IMR-90 (cell line): ENCODE results near the gene EML4. TPM values are rescaled to one million over a fixed set of nuclear protein-coding genes. Genes with fewer than 3 reads are reported as not detected.

Experiments
- ATAC-seq: fragments of 200-7000 bp; cut with Tn5 transposase; 2 replicates; pipeline ENCODE4 v1.9.1; 2020; ENCODE audit warnings: low read depth, mild to moderate bottlenecking, moderate library complexity
- BruUV-seq: library from RNA; stranded (reverse); fragments of 400-500 nt; replicated peaks from 2 replicates; lab custom pipeline; 2021; lab: Mats Ljungman, UMichigan
- CTCF ChIA-PET: fragments of 300-600 bp; formaldehyde crosslinking; extraction: SDS; loops from one replicate; lab custom pipeline; 2021; ENCODE audit warnings: antibody characterized with exemption; lab: Yijun Ruan, JAX
- POLR2A ChIA-PET: fragments of 300-600 bp; sonication (Branson Sonifier 250); formaldehyde crosslinking; loops from one replicate; lab custom pipeline; 2022; ENCODE audit warnings: antibody characterized with exemption; ENCODE audit not compliant: unreplicated experiment; lab: Charles Lee
- DNase-seq: peaks from one replicate; pipeline ENCODE4 v3.0.0; 2013
- H2AFZ ChIP-seq: replicated peaks from 2 replicates; pipeline ENCODE3; 2013; ENCODE audit warnings: low read length, mild to moderate bottlenecking; ENCODE audit not compliant: poor library complexity
- H2AK5ac ChIP-seq: 2 replicates; pipeline ENCODE4 v1.6.1; 2013; ENCODE audit warnings: low read depth, low read length, inconsistent platforms
- H2AK9ac ChIP-seq: replicated peaks from 2 replicates; pipeline ENCODE3; 2013; ENCODE audit warnings: mild to moderate bottlenecking, low read depth, low read length, moderate library complexity; ENCODE audit not compliant: poor library complexity
- H2BK120ac ChIP-seq: 2 replicates; pipeline ENCODE4 v1.6.1; 2013; ENCODE audit warnings: low read depth, low read length, inconsistent platforms
- H2BK15ac ChIP-seq: 3 replicates; pipeline ENCODE4 v1.6.1; 2013; ENCODE audit warnings: low read depth, low read length, inconsistent platforms
- H2BK20ac ChIP-seq: 2 replicates; pipeline ENCODE4 v1.6.1; 2013; ENCODE audit warnings: low read depth, mild to moderate bottlenecking, inconsistent platforms, low read length, moderate library complexity
- H2BK5ac ChIP-seq: 2 replicates; pipeline ENCODE4 v1.6.1; 2013; ENCODE audit warnings: mild to moderate bottlenecking, low read depth, low read length, inconsistent platforms; ENCODE audit not compliant: poor library complexity, severe bottlenecking
- H3K14ac ChIP-seq: replicated peaks from 2 replicates; pipeline ENCODE4 v1.6.1; 2013; ENCODE audit warnings: low read depth, low read length, inconsistent platforms
- H3K18ac ChIP-seq: 2 replicates; pipeline ENCODE4 v1.6.1; 2013; ENCODE audit warnings: low read depth, low read length, control low read depth
- H3K23ac ChIP-seq: 2 replicates; pipeline ENCODE4 v1.6.1; 2013; ENCODE audit warnings: low read depth, low read length, inconsistent platforms
- H3K27ac ChIP-seq: 2 replicates; pipeline ENCODE4 v1.5.1; 2013; ENCODE audit warnings: mild to moderate bottlenecking, control low read depth, low read length; ENCODE audit not compliant: insufficient read depth
- H3K27me3 ChIP-seq: 2 replicates; pipeline ENCODE4 v1.6.1; 2013; ENCODE audit warnings: low read length; ENCODE audit not compliant: control insufficient read depth, insufficient read depth
- H3K36me3 ChIP-seq: 2 replicates; pipeline ENCODE4 v1.6.1; 2013; ENCODE audit warnings: low read length, mixed read lengths; ENCODE audit not compliant: control insufficient read depth, insufficient read depth
- H3K4ac ChIP-seq: 2 replicates; pipeline ENCODE4 v1.6.1; 2013; ENCODE audit warnings: low read depth, low read length, inconsistent platforms
- H3K4me1 ChIP-seq: 2 replicates; pipeline ENCODE4 v1.6.1; 2013; ENCODE audit warnings: low read length, mixed read lengths; ENCODE audit not compliant: control insufficient read depth, insufficient read depth
- H3K4me2 ChIP-seq: 2 replicates; pipeline ENCODE4 v1.6.1; 2013; ENCODE audit warnings: low read depth, mild to moderate bottlenecking, control low read depth, low read length, moderate library complexity
- H3K4me3 ChIP-seq: 2 replicates; pipeline ENCODE4 v1.5.1; 2013; ENCODE audit warnings: low read depth, mild to moderate bottlenecking, control low read depth, low read length, moderate library complexity; ENCODE audit not compliant: insufficient read depth
- H3K56ac ChIP-seq: 2 replicates; pipeline ENCODE4 v1.6.1; 2013; ENCODE audit warnings: low read length, inconsistent platforms; ENCODE audit not compliant: insufficient read depth; ENCODE audit errors: extremely low read depth
- H3K79me1 ChIP-seq, 2 experiments: 2 replicates each; pipeline ENCODE4 v1.6.1; 2013; ENCODE audit warnings: low read length in 2 of 2, inconsistent platforms in 1 of 2, low read depth in 1 of 2
- H3K9ac ChIP-seq: 2 replicates; pipeline ENCODE4 v1.6.1; 2013; ENCODE audit warnings: low read depth, low read length, control low read depth
- H3K9me1 ChIP-seq: 2 replicates; pipeline ENCODE4 v1.6.1; 2013; ENCODE audit warnings: low read length, inconsistent platforms; ENCODE audit not compliant: insufficient read depth
- H3K9me3 ChIP-seq: 2 replicates; pipeline ENCODE4 v1.6.1; 2013; ENCODE audit warnings: low read length; ENCODE audit not compliant: control insufficient read depth, insufficient read depth
- H4K20me1 ChIP-seq: 2 replicates; pipeline ENCODE4 v1.6.1; 2013; ENCODE audit warnings: low read length, inconsistent platforms; ENCODE audit not compliant: insufficient read depth
- H4K5ac ChIP-seq: 2 replicates; pipeline ENCODE4 v1.6.1; 2013; ENCODE audit warnings: mild to moderate bottlenecking, low read depth, low read length, control low read depth
- H4K8ac ChIP-seq, 2 experiments: 2 replicates each; pipeline ENCODE4 v1.6.1; 2013; ENCODE audit warnings: low read depth in 2 of 2, low read length in 2 of 2, control low read depth in 1 of 2, inconsistent platforms in 1 of 2
- H4K91ac ChIP-seq: 2 replicates; pipeline ENCODE4 v1.6.1; 2013; ENCODE audit warnings: low read depth, low read length, inconsistent platforms; ENCODE audit not compliant: insufficient read depth
- BHLHE40 ChIP-seq: fragments of 150-350 bp; IDR thresholded peaks from 2 replicates; pipeline ENCODE4 v1.6.1; 2016; ENCODE audit warnings: mild to moderate bottlenecking, low read depth, low read length
- CEBPB ChIP-seq: IDR thresholded peaks from 2 replicates; pipeline ENCODE4 v1.6.1; 2012; ENCODE audit warnings: low read depth, low read length, improper control_type of control experiment
- CHD1 ChIP-seq: IDR thresholded peaks from 2 replicates; pipeline ENCODE4 v1.6.1; 2012; ENCODE audit warnings: low read depth, low read length, improper control_type of control experiment
- MAFK ChIP-seq: IDR thresholded peaks from 2 replicates; pipeline ENCODE4 v1.6.1; 2012; ENCODE audit warnings: low read depth, low read length, improper control_type of control experiment
- MAZ ChIP-seq: IDR thresholded peaks from 2 replicates; pipeline ENCODE4 v1.6.1; 2012; ENCODE audit warnings: low read depth, mild to moderate bottlenecking, low read length, improper control_type of control experiment, moderate library complexity, borderline replicate concordance
- MXI1 ChIP-seq: IDR thresholded peaks from 2 replicates; pipeline ENCODE4 v1.6.1; 2012; ENCODE audit warnings: low read depth, mild to moderate bottlenecking, low read length, moderate library complexity, borderline replicate concordance
- POLR2A ChIP-seq: IDR thresholded peaks from 2 replicates; pipeline ENCODE4 v1.6.1; 2012; ENCODE audit warnings: mild to moderate bottlenecking, low read depth, low read length
- RCOR1 ChIP-seq: IDR thresholded peaks from 2 replicates; pipeline ENCODE4 v1.6.1; 2012; ENCODE audit warnings: mild to moderate bottlenecking, low read length, improper control_type of control experiment; ENCODE audit not compliant: insufficient replicate concordance
- RFX5 ChIP-seq: IDR thresholded peaks from 2 replicates; pipeline ENCODE4 v1.8.0; 2012; ENCODE audit warnings: low read depth, mild to moderate bottlenecking, low read length, moderate library complexity
- SMC3 ChIP-seq: fragments of 150-350 bp; IDR thresholded peaks from 2 replicates; pipeline ENCODE4 v1.6.1; 2016; ENCODE audit warnings: low read depth, mild to moderate bottlenecking, antibody characterized with exemption, low read length, moderate library complexity
- WGBS, 2 experiments: methylation state at CpG; one replicate each; pipeline versions ENCODE4 v1.1.5 to v1.1.7; 2013; ENCODE audit warnings: missing lambda C conversion rate in 2 of 2; ENCODE audit not compliant: insufficient read length in 1 of 2; ENCODE audit errors: extremely low coverage in 2 of 2; 5-methylcytosine and 5-hydroxymethylcytosine counted together
- dilution Hi-C: fragments of 300-500 bp; cut with HindIII; formaldehyde crosslinking; loops from one replicate; pipeline ENCODE4 v1.14.3; 2018; ENCODE audit warnings: low sequenced_read_pairs; ENCODE audit not compliant: unreplicated experiment
- in situ Hi-C: fragments of 300-500 bp; cut with MboI; formaldehyde crosslinking; loops from 3 replicates; pipeline ENCODE4 v1.14.3; 2019; ENCODE audit warnings: low sequenced_read_pairs, inconsistent platforms, mixed read lengths
- intact Hi-C: fragments of 100-400 bp; cut with micrococcal nuclease; formaldehyde crosslinking; loops from 2 replicates; pipeline ENCODE4 v1.10.0; 2022
- polyA plus RNA-seq, 3 experiments: library from polyadenylated mRNA; depleted of rRNA; stranded (reverse); fragments of >200 nt; gene quantifications; 2 replicates each; pipeline ENCODE4 v1.2.3, GENCODE V29; 2012; ENCODE audit warnings: low replicate concordance in 1 of 3
- total RNA-seq: library from RNA; depleted of rRNA; stranded (reverse); fragments of >200 nt; gene quantifications from 2 replicates; pipeline ENCODE4 v1.2.3, GENCODE V29; 2012
- TF ChIP-seq, protein P1 (sequence below): fragments of 150-350 bp; IDR thresholded peaks from 2 replicates; pipeline ENCODE4 v1.6.1; 2016; ENCODE audit warnings: low read depth, mild to moderate bottlenecking, low read length, moderate library complexity, borderline replicate concordance
- TF ChIP-seq, protein P2 (sequence below): conservative IDR thresholded peaks from 2 replicates; pipeline ENCODE4 v1.5.1; 2012; ENCODE audit warnings: mild to moderate bottlenecking, low read depth, low read length, improper control_type of control experiment
- TF ChIP-seq, protein P3 (sequence below): fragments of 150-350 bp; IDR thresholded peaks from 2 replicates; pipeline ENCODE4 v1.6.1; 2017; ENCODE audit warnings: mild to moderate bottlenecking, antibody characterized with exemption, low read length, low read depth

Gene EML4
- total and polyA plus RNA-seq, 2 of the 4 experiments (the other 2 are of a cell fraction): 29.7 to 73.7 TPM

DNA sequence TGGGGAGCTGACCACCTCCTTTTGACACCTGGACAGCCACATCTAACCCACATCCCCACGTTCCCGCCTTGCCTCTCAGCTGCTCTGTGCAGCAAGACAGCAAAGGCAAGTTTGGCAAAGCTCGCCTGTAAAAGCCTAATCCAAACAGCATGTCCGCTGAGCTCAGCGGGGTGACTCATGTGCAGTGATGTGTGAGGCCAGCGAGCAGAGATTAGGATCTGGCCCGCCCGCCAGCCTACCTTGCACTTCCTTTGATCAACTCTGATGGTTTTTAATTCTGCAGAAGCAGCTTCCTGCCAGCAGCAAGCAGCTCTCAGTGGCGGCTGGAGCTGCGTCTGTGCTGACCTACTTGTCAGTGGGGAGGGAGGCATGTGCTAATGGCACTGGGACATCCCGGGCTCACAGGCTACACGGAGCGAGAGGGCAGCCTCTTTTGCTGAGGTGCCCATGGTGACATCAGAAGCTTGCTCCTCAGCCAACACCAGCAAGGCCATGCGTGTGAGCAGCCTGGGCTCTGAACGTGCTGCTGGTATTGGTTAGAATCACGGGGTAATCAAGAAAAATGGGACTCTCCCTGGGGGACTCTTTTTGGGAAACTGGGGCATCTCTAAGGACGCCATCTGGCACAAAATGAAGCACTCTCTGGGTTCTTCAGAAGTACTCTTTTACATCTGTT lies 36.0 kb upstream of the EML4 start:
- 0% methylated on average over 7 of the region's 17 CpGs; no CpG with 5 or more reads in 1 of the 2 experiments for WGBS, 2 experiments
- CTCF ChIA-PET: interaction anchor here (1.0 to 1.1 kb wide), 2 partner anchors 15 to 19 kb away, joined by 3 to 4 read pairs; no protein-coding TSS in a partner anchor
- peak overlapping the region; percentile 78 for H2BK120ac ChIP-seq
- in situ Hi-C loops: no loop called here
- H3K4me2 ChIP-seq: peak overlapping the region; percentile 70
- H2AK9ac ChIP-seq: peak overlapping the region; percentile 53
- ATAC-seq (peak; percentile 83), DNase-seq (peak; percentile 98)
- peak overlapping the region; percentile 71 for H3K27ac ChIP-seq
- H3K18ac ChIP-seq: peak overlapping the region; percentile 47
- H2AK5ac ChIP-seq: peak overlapping the region; percentile 55; the same call in 1 of the 2 replicates
- peak overlapping the region; percentile 78; the same call in 2 of the 3 replicates for H2BK15ac ChIP-seq
- H4K5ac ChIP-seq: peak overlapping the region; percentile 6; the same call in 1 of the 2 replicates
- peak overlapping the region; percentile 83 for H2BK20ac ChIP-seq
- H3K4ac ChIP-seq: peak overlapping the region; percentile 70
- dilution Hi-C loops: no loop called here
- H3K27me3 ChIP-seq: no peaks in the 10 kb centered on the region
- peak overlapping the region; percentile 45; the same call in 1 of the 2 replicates for H3K56ac ChIP-seq
- intact Hi-C loops: loop anchor here (2.0 kb wide), 1 partner anchor 30 kb away; no protein-coding TSS in a partner anchor
- H2AFZ ChIP-seq: peak overlapping the region; percentile 83
- peaks cover 33% of the 10 kb centered on the region for H3K4me1 ChIP-seq
- H3K36me3 ChIP-seq: no peaks in the 10 kb centered on the region
- H4K8ac ChIP-seq: peak overlapping the region; percentile 14 to 76; a peak in 2 of 4 replicates
- peak overlapping the region; percentile 88 for H2BK5ac ChIP-seq
- POLR2A ChIA-PET: no interaction called here
- no TSS peak for BruUV-seq
- H3K4me3 ChIP-seq: peak overlapping the region; percentile 0; the same call in 1 of the 2 replicates
- H4K20me1 ChIP-seq: no peaks in the 10 kb centered on the region
- peaks cover 13% of the 10 kb centered on the region for H3K9me1 ChIP-seq
- H3K9me3 ChIP-seq: peaks cover 1% of the 10 kb centered on the region; the same call in 1 of the 2 replicates
- H4K91ac ChIP-seq: peak overlapping the region; percentile 51
- H3K9ac ChIP-seq: peak overlapping the region; percentile 7; the same call in 1 of the 2 replicates
- H3K23ac ChIP-seq: peak overlapping the region; percentile 59
- no peaks in the 10 kb centered on the region for H3K79me1 ChIP-seq
- peak overlapping the region; percentile 49 for H3K14ac ChIP-seq
- TF ChIP-seq SMC3: no peak
- TF ChIP-seq POLR2A: peak; percentile 52; the same call in 1 of the 2 replicates
- peak; percentile 63 for TF ChIP-seq MAFK
- TF ChIP-seq, protein P1, sequence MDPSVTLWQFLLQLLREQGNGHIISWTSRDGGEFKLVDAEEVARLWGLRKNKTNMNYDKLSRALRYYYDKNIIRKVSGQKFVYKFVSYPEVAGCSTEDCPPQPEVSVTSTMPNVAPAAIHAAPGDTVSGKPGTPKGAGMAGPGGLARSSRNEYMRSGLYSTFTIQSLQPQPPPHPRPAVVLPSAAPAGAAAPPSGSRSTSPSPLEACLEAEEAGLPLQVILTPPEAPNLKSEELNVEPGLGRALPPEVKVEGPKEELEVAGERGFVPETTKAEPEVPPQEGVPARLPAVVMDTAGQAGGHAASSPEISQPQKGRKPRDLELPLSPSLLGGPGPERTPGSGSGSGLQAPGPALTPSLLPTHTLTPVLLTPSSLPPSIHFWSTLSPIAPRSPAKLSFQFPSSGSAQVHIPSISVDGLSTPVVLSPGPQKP: no peak
- no peak for TF ChIP-seq MAZ
- TF ChIP-seq MXI1: peak; percentile 30; the same call in 1 of the 2 replicates
- peak; percentile 62 for TF ChIP-seq BHLHE40
- TF ChIP-seq RFX5: no peak
- TF ChIP-seq, protein P2, sequence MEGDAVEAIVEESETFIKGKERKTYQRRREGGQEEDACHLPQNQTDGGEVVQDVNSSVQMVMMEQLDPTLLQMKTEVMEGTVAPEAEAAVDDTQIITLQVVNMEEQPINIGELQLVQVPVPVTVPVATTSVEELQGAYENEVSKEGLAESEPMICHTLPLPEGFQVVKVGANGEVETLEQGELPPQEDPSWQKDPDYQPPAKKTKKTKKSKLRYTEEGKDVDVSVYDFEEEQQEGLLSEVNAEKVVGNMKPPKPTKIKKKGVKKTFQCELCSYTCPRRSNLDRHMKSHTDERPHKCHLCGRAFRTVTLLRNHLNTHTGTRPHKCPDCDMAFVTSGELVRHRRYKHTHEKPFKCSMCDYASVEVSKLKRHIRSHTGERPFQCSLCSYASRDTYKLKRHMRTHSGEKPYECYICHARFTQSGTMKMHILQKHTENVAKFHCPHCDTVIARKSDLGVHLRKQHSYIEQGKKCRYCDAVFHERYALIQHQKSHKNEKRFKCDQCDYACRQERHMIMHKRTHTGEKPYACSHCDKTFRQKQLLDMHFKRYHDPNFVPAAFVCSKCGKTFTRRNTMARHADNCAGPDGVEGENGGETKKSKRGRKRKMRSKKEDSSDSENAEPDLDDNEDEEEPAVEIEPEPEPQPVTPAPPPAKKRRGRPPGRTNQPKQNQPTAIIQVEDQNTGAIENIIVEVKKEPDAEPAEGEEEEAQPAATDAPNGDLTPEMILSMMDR: no peak
- TF ChIP-seq, protein P3, sequence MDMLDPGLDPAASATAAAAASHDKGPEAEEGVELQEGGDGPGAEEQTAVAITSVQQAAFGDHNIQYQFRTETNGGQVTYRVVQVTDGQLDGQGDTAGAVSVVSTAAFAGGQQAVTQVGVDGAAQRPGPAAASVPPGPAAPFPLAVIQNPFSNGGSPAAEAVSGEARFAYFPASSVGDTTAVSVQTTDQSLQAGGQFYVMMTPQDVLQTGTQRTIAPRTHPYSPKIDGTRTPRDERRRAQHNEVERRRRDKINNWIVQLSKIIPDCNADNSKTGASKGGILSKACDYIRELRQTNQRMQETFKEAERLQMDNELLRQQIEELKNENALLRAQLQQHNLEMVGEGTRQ: no peak
- no peak; the same call in 1 of the 2 replicates for TF ChIP-seq CEBPB
- no peak for TF ChIP-seq RCOR1
- TF ChIP-seq CHD1: no peak
